Activated T-helper 9 cell treated with anti-CD3 and anti-CD28 coated beads, Interleukin-2, amount 50 U/mL, for 16 hours (primary cell): ENCODE results near the gene GRHL3.

Source experiments
- DNase-seq: peaks from one replicate; pipeline ENCODE4 v3.0.0-alpha.2; 2020; ENCODE audit warnings: low read depth

The GRHL3 gene

DNA sequence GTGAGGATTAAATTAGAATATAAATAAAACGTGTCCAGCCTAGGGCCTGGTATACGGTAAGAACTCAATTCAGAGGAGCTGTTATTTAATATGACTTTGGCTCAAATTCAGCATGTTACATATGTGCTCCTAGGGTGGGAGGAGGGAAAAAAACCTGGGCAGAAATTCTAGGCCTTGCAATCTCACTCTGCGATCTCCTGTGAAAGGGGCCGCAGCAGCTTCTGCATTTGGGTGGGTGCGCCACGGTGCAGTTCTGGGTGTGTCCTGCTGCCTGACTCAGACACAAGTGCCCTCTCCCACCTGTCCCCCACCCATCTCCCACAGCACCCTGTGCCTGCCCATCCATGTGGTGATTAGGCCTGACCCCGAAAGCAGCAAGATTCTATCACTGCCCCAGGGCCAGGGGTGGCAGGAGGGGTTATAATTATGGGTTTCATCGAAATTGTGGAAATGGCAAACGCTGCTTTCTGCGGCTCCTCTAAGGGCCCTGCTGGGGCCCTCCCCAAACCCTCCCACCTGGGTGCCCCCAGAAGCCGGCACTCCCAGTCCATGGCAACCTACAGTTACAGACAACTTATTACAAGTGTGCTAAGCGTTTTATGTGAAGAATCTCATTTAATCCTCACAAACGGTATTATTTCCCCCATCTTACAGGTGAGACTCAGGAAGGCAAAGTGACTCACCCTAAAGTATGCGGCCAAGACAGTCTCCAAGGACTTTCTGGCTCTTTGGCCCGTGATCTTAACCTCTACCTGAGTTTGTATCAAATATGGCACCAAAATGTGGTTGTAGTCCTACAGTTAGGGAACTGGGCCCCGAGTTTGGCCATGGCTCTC lies 25.5 kb upstream of the GRHL3 start:
- DNase-seq: no peak

DNA sequence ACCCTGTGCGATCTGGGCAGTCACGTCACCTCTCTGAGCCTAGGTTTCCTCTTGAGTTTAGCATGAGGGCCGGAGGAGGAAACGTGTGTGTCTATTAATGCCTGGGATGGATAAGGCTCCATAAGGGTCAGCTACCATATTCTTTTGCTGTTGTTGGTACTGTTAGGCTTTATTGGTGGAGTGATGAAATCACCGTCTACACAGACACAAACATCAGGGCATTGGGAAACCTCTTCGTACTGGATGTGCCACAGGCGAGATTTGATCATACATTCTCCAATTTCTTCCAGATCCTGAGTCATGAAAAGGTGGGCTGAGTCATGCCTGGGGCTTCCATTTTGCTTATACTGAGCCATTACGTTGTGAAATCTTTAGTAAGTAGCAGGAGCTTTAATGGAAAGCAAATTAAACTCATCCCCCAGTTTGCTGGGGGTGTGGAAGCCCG lies 24.9 kb upstream of the GRHL3 start:
- DNase-seq: no peak

DNA sequence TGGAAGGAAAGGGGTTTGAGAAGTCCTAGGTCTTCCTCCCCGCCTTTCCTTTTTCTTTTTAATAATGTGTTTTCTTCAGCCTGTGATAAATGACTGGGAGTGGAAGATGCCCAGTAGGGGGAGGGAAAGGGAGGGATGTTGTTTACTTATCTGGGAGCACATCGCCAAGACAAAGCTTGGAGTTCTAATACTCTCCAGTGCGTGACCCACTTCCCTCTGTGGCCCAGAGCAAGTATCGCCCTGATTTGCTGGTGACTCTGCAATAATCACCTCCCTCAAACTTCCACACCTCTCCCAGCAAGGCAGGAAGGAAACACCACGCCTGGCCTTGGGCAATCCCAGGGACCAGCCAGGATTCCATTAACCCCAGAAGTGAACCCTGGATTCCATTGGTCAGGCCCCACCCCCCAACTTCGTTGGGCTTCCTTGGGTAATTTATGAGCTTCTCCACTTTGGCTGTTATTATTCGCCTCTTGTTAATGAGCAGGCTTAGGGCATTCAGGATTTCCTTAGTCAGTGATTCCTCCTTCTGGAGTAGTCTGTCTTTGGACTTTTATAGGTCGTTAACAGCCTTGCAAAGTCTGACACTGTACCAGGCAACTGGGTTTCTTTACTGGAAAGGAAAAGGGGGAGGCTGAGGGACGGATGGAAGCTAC lies 24.3 kb upstream of the GRHL3 start:
- no peak for DNase-seq

DNA sequence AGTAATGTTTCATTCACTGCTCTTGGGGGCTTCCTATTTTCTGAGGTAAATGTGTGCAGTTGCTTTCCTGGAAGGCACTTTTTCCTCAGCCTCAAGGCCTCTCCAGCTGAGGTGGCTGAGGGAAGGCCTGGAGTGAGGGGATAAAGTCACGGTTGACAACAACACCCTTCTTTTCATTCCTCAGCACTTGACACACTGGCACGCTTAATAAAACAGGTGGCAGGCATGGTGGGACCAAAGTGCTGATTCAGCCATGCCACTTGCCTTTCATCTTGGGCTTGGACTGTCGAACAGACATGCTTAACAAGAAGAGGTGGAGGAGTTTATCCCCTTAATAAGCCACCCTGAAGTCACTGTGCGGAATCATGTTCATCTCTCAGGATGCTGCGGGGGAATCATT lies 23.6 kb upstream of the GRHL3 start:
- DNase-seq: no peak

DNA sequence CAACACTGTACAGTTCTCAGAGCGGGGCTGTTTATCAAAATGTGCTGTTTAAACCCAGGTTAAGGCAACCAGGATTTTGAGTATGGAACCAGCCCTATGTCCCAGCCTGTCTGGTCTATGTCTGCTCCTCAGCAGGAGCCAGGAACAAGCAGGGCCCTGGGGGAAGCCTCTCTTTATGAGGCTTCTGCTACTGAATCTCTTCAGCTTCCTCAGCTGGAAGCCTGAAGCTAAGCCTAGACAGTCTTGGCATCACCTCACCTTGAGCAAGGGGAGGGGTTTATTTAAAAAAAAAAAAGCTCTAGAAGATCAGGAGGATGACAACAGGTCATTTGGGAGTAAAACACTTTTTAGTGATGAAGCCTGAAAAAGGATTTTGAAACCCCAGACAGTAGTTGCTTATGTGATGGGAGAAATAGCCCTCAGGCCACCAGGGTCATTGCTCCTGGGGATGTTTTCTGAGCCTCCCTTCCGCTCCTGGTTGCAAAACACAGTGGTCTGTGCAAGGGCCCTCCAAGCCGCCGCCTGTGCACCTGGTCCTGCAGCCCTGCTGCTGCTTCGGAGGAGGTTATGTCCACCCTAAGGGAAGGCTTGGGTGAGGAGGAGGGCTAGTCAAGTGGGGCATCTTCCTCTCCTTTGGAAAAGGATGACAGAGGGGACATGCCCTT lies 21.8 kb upstream of the GRHL3 start:
- no peak for DNase-seq

DNA sequence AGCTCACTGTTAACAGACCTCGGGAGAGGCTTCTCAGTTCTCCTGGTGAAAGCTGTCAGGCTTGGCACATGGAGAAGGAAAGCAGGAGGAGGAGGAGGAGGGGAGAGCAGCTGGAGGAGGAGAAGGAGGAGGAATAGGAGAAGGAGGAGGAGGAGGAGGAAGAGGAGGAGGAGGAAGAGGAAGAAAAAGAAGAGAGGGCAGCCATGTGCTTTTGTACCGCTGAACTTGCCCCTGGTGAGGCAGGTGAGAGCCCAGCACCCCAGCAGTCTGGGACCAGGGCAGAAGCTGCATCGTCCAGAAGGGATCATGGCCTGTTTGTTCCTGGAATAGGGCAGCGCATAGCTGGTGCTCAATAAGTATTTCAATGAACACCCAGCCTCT lies 21.3 kb upstream of the GRHL3 start:
- no peak for DNase-seq

DNA sequence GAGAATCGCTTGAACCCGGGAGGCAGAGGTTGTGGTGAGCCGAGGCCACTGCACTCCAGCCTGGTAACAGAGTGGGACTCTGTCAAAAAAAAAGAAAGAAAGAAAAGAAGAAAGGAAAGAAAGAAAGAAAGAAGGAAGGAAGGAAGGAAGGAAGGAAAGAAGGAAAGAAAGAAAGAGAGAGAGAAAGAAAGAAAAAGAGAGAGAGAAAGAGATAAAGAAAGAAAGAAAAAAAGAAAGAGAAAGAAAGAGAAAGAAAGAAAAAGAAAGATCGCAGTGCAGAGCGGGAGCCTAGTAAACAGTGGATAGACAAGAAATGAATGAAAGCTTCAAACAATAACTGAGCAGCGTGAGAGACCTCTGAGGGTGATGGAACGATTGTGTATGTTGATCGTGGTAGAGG lies 20.6 kb upstream of the GRHL3 start:
- DNase-seq: no peak

DNA sequence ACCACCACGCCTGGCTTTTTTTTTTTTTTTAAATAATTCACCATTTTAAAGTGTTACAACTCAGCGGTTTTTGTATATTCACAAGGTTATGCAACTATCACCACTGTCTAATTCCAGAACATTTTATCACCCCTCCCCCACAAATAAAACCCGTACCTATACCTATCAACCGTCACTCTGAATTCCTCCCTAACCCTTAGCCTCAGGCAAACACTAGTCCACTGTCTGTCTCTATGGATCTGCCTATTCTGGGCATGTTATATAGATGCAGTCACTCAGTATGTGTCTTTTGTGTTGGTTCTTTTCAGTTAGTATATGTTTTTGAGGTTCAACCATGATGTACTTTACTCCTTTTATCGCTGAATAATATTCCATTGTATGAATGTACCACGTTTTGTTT lies 19.3 kb upstream of the GRHL3 start:
- DNase-seq: no peak

DNA sequence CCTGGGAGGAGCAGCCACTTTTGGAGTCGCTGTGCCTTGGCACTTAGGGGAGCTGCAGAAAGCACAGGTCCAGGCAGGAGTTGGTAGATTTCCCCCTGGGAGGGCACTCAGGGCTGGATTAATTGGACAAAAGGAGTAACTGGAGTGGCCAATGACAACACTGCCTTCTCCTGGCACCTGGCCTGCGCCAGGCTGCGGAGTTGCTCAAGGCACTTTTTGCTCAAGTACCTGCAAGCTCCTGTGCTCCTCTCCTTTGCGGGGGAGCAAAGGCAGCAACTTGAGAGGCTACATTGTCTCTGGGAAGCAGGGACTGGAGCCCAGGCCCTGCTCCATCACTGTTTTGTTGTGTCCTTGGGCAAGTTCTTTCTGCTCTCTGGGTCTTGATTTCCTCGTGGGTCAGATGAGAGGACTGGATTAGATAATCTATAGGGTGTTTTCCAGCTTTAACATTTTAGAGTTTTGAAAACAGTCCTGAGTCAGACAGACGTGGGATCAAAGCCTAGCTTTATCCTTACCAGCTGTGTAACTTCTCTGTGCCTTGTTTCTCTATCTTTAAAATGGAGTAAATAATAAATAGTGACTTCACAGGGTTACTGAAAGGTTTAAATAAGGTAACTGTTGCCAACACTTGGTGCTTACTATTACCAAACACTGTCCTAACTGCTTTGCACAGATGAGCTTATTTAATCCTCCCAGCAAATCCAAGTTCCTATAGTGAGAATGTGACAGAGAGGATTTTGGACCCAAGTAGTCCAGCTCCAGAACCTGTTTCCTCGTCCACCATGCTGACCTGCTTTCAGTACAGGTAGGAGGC lies 18.0 kb upstream of the GRHL3 start:
- no peak for DNase-seq

DNA sequence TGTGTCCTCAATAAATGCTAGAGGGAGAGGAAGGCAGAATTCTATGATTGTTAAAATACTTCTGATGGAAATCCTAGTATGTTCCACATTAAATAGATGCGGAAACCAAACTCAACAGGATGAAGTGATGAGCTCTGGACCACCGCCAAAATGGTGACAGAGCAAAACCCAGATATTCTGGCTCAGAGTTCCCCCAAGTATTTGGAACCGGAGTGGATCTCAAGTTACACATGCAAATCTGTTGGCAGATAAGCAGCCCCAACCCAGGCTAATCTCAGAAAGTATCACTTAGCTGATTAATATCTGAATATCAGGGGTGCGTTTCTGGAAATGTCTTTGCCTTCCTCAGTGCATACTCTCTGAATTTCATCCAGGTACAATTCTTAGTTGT lies 17.4 kb upstream of the GRHL3 start:
- no peak for DNase-seq

DNA sequence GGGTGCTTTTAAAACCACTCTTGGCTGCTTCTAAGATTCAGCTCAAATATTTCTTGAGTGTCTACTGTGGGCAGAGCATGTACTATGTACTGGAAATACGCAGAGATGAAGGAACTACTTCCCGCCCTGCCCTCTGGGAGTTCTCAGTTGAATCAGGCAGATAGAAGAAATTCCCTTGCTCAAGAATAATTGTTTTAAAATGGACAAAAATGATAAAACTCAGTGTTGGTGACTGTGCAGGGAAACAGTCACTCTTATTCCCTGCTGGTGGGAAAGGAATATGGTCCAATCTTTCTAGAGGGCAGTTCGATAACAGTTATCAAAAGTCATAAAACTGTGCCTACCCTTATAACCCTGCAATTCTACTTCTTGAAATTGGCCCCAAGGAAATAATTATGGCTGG lies 16.9 kb upstream of the GRHL3 start:
- no peak for DNase-seq

DNA sequence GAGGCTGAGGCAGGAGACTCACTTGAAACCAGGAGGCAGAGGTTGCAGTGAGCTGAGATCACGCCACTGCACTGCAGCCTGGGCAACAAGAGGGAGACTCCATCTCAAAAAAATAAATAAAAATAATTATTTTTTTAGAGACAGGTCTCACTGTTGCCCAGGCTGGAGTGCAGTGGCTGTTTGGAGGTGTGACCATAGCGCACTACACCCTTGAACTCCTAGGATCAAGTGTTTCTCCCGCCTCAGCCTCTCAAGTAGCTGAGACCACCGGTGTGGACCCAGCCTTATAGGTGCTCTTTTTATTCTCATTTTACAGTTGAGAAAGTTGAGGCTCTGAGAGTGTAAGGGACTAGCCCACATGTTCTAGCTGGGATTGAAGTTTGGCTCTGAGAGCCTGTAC lies 15.6 kb upstream of the GRHL3 start:
- DNase-seq: no peak

DNA sequence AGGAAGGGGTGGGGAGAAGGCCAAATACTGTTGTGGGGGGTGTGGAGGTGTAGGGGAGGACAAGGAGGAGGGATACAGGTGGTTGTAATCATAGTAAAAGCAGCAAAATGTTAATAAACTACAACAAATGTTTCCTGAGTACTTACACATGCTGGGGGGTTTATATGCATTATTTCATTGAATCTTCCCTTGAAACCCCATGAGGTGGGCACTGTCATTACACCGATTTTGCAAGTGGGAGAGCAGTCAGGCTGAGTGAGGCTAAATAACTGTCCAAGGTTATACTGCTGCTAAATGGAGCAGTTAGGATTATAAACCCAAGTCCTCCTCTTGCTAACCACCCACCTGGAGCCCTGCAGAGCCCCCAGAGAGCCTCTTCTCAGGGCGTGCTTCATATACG lies 14.4 kb upstream of the GRHL3 start:
- DNase-seq: no peak

DNA sequence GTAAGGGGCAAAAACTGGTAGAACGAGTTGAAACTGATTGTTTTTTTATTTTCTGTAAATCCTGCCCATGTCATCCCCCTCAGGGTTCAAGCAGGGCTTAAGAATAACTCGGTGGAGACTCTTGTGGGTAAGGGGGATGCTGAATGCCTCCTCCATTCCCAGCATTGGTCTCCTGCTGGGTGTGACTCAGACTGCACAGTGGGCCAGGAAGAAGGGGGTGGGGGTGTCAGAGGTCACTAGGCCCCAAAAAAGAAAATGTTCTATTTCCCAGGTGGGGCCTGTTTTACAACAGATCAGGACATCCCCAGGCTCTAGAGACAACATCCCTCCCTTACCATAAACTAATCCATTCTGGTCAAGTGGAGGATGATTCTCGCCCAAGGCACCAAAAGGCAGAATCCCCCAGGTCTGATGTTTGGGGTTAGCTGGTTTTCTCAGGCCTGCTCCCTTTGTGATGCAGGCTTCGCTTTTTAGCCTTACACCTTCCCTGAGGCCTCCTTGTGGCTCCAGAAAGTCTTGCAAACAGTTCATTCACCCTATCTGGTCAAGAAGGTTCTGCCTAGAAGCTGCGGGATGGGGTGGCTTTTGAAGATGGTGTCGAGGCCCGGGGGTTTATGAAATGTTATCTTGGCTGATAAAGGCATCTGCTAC lies 10.7 kb upstream of the GRHL3 start:
- no peak for DNase-seq

DNA sequence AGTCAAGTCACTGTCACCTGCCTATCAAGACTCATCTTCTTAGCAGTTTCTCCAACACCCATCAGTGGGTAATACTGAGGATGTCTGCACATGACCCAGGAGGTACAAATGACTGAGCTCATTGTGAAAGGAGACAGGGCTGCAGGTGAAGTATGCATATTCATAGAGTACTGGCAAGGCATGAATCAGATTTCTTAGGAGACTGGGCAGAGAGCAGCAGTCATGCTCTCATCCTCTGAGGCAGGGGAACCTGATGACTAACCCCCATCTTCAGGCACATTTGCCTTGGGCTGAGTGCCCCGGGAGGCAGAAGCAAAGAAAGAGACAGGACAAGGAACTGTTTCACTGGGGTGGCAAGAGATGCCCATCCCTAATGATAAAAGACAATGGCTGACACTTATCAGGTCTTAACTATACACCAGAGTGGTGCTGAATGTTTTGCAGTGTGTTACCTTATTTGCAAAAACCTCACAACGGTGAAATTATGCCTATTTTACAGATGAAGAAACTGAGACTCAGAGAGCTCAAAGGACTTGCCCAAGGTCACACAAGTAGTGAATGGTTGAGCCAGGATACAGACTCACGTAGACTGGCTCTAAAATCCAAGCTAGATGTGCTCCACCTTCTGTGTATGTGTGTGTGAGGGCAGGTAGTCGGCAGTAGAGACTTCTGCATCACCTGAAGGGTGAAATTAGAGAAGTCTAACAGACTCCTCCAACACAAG lies 9.2 kb upstream of the GRHL3 start:
- no peak for DNase-seq

DNA sequence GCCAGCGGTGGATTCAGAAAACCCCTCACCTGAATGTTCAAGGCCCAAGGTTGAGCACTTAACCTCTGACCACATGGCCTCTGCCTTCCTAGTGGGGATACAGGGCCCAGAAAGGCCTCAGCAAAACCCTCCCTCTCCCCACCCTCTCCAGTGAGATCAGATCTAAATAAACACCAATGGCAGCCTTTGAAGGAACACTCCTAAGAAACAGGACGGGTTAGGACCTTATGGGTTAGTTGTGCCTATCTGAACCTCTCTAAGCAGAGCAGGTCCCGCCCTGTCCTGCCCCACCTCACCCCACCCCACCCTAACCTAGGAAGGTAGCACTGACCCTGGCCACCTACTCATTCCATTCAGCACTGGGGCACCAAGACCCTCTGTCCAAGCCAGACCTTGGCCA lies 7.9 kb upstream of the GRHL3 start:
- no peak for DNase-seq

DNA sequence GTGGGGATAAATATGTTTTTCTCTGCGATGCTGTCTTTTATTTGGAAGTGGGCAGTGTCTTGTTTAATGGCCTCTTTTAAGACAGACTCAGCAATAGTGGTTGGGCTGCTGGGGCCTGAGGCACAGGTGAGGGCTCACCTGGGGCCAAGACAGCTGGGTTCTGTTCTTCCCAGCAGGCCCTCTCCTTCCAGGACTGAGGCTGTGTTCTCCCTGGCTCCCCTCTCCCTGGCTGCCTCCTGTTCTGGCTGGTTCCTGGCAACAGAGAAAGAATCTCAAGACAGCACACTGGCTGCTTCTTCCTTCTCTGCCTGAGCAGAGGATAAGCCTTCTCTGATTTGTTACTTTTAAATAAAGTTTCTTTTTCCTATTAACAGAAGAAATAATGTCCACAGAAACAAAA lies 7.4 kb upstream of the GRHL3 start:
- no peak for DNase-seq

DNA sequence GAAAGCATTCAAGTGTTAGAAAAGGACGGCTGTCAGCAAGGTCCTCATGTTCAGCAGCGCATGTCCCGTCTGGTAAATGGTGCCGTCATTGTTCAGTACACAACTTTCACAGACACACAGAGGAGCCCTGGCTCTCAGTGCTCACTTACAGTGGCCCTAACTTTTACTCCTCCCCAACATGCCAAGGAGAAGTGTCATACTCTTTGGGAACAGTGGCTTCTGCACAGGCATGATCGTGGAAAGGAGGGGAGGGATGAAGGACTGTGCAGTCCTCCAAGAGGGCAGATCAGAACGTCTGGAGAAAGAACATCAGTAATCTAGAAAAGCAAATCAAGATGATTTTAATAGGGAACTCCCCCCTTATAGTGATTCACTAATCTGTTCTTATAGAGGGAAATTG lies 3.8 kb upstream of the GRHL3 start:
- no peak for DNase-seq

DNA sequence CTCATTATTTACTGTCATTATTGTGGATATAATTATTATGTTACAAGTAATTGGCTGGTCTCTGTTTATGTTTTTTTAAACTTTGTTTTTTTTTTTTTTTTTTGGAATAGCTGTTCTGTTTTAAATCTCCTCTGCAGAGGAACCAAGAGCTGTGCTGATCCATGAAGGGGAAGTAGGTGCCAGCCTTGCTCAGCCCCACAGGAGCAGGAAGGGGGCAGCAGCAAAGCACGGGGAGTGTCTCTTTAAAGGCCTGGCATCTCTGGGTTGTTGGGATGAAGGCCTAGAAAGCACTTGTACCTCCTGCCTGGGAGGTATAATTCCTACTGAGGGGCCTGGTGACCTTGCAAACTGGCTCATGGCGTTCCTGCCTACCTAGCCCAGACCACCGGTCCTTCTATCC lies 2.5 kb upstream of the GRHL3 start:
- no peak for DNase-seq

DNA sequence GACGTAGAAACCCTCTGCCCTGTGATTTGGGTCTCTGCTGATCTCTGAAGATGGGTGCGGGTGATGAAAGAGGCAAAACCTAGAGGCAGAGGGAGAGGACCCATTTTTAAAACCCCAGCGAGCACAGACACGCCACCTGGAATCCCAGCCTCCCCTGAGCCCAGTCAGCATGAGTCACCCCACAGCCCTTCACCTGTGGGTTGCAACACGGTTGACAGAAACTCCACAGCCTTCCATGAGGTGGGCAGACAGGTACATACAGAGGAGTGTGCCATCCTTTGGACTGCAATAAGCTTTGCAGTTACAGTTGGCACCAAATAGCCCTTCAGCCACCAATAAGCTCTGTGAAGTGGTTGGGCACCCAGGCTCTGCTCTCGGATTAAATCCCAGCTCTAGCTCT lies 2.1 kb upstream of the GRHL3 start:
- no peak for DNase-seq

DNA sequence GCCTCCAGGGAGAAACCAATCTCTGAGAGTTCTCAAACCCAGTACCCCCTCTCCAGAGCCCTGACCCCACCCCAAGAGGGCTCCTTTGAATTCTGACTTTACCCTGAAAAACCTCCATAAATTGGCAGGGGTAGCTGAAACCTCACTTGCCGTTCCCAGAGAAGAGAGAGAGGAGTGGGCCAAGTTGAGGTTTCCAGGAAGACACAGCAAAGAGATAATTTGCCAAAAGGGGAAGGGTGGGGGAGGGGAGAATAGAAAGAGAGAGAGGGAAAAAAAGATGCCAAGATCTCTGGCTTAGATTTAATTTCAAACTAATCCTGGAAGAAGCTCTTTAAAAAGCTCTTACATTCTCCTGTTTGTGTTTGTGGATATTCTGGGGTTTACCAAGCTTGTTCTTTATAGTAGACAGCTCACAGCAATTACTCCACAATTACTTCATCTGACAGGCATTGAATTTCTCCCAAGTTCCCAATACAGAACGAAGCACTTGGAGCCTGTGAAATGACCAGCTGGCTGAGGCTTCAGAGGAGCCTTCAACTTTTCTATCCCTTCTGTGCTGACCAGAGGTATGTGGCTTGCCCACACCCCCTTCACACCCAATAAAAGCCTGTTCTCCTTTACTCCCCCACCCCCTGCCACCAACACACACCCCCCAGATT lies 1.1 kb upstream of the GRHL3 start:
- no peak for DNase-seq
